Nucleus accumbens (tissue), 56 donors: ENCODE measurements around the gene MANSC4.
A peak's percentile ranks its signal among the peaks of the same experiment; 100 is the strongest.

ENCODE experiments used
- DNase-seq, 56 donors: peaks; one replicate each; lab custom pipeline; 2025; lab: John Stamatoyannopoulos, UW

Gene MANSC4

GRCh38 chr12:27802511-27802910 is 22.5 kb upstream of the MANSC4 start:
- DNase-seq = no peak

GRCh38 chr12:27801630-27802029 is 21.6 kb upstream of the MANSC4 start:
- DNase-seq = no peak

- DNase-seq = no peak
Observed at GRCh38 chr12:27800819-27801218, 20.8 kb upstream of the MANSC4 start.

GRCh38 chr12:27797301-27798025 is 17.4 kb upstream of the MANSC4 start:
- DNase-seq = peak in 7 of 56 donors; percentile 8 to 20 (median 15)

- no peak for DNase-seq
Observed at GRCh38 chr12:27796128-27796527, 16.1 kb upstream of the MANSC4 start.

- no peak for DNase-seq
Observed at GRCh38 chr12:27794818-27795584, 15.0 kb upstream of the MANSC4 start.

- DNase-seq = no peak
Observed at GRCh38 chr12:27790179-27790578, 10.1 kb upstream of the MANSC4 start.

- no peak for DNase-seq
Observed at GRCh38 chr12:27787559-27787958, 7.5 kb upstream of the MANSC4 start.

- DNase-seq = no peak
Observed at GRCh38 chr12:27785882-27786570, 6.0 kb upstream of the MANSC4 start.

- DNase-seq = no peak
Observed at GRCh38 chr12:27782481-27782880, 2.4 kb upstream of the MANSC4 start.

- DNase-seq = no peak
Observed at GRCh38 chr12:27781680-27782079, 1.6 kb upstream of the MANSC4 start.

GRCh38 chr12:27780612-27781408 is 774 bp upstream of the MANSC4 start:
- DNase-seq = peak in 20 of 56 donors; percentile 7 to 64 (median 44)

GRCh38 chr12:27779416-27779919 is 568 bp downstream of the MANSC4 start:
- DNase-seq = peak in 45 of 56 donors; percentile 10 to 82 (median 49)

- DNase-seq = no peak
Observed at GRCh38 chr12:27778206-27778605, 1.8 kb downstream of the MANSC4 start.

- DNase-seq = peak in 21 of 56 donors; percentile 3 to 52 (median 16)
Observed at GRCh38 chr12:27777141-27777540, 2.9 kb downstream of the MANSC4 start.

GRCh38 chr12:27772328-27773049 is 7.5 kb downstream of the MANSC4 start:
- DNase-seq = no peak

- DNase-seq = no peak
Observed at GRCh38 chr12:27771481-27772327, 8.3 kb downstream of the MANSC4 start.

- no peak for DNase-seq
Observed at GRCh38 chr12:27769142-27769673, 10.8 kb downstream of the MANSC4 start.
